ENCODE measurements around the gene C9.

GRCh38 chr5:39342460-39342859 lies 21.8 kb downstream of the C9 start:
- TF ChIP-seq ZNF610 (tag by site-specific recombination; IDR thresholded peaks at IDR 0.05; ENCODE audit: borderline replicate concordance) (no peak), ZNF239 (tag by site-specific recombination; IDR thresholded peaks at IDR 0.05) (no peak), ZBTB10 (tag by site-specific recombination; IDR thresholded peaks at IDR 0.05) (no peak), ZNF677 (tag by site-specific recombination; IDR thresholded peaks at IDR 0.05) (no peak), ZNF350 (tag by site-specific recombination; IDR thresholded peaks at IDR 0.05) (no peak), ZNF488 (tag by site-specific recombination; IDR thresholded peaks at IDR 0.05) (no peak), ZNF776 (tag by site-specific recombination; IDR thresholded peaks at IDR 0.05; ENCODE audit: borderline replicate concordance) (no peak), ZBTB49 (tag by site-specific recombination; IDR thresholded peaks at IDR 0.05; ENCODE audit: low read depth) (no peak), ZNF701 (tag by site-specific recombination; IDR thresholded peaks at IDR 0.05) (no peak), ZNF146 (tag by site-specific recombination; IDR thresholded peaks at IDR 0.05) (no peak), ZNF785 (tag by site-specific recombination; IDR thresholded peaks at IDR 0.05) (no peak)
- TF ChIP-seq, protein P1, sequence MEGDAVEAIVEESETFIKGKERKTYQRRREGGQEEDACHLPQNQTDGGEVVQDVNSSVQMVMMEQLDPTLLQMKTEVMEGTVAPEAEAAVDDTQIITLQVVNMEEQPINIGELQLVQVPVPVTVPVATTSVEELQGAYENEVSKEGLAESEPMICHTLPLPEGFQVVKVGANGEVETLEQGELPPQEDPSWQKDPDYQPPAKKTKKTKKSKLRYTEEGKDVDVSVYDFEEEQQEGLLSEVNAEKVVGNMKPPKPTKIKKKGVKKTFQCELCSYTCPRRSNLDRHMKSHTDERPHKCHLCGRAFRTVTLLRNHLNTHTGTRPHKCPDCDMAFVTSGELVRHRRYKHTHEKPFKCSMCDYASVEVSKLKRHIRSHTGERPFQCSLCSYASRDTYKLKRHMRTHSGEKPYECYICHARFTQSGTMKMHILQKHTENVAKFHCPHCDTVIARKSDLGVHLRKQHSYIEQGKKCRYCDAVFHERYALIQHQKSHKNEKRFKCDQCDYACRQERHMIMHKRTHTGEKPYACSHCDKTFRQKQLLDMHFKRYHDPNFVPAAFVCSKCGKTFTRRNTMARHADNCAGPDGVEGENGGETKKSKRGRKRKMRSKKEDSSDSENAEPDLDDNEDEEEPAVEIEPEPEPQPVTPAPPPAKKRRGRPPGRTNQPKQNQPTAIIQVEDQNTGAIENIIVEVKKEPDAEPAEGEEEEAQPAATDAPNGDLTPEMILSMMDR (tag by site-specific recombination; IDR thresholded peaks at IDR 0.05) = no peak
- TF ChIP-seq, protein P2, sequence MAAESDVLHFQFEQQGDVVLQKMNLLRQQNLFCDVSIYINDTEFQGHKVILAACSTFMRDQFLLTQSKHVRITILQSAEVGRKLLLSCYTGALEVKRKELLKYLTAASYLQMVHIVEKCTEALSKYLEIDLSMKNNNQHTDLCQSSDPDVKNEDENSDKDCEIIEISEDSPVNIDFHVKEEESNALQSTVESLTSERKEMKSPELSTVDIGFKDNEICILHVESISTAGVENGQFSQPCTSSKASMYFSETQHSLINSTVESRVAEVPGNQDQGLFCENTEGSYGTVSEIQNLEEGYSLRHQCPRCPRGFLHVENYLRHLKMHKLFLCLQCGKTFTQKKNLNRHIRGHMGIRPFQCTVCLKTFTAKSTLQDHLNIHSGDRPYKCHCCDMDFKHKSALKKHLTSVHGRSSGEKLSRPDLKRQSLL (tag by site-specific recombination; IDR thresholded peaks at IDR 0.05) = no peak
- TF ChIP-seq, protein P3, sequence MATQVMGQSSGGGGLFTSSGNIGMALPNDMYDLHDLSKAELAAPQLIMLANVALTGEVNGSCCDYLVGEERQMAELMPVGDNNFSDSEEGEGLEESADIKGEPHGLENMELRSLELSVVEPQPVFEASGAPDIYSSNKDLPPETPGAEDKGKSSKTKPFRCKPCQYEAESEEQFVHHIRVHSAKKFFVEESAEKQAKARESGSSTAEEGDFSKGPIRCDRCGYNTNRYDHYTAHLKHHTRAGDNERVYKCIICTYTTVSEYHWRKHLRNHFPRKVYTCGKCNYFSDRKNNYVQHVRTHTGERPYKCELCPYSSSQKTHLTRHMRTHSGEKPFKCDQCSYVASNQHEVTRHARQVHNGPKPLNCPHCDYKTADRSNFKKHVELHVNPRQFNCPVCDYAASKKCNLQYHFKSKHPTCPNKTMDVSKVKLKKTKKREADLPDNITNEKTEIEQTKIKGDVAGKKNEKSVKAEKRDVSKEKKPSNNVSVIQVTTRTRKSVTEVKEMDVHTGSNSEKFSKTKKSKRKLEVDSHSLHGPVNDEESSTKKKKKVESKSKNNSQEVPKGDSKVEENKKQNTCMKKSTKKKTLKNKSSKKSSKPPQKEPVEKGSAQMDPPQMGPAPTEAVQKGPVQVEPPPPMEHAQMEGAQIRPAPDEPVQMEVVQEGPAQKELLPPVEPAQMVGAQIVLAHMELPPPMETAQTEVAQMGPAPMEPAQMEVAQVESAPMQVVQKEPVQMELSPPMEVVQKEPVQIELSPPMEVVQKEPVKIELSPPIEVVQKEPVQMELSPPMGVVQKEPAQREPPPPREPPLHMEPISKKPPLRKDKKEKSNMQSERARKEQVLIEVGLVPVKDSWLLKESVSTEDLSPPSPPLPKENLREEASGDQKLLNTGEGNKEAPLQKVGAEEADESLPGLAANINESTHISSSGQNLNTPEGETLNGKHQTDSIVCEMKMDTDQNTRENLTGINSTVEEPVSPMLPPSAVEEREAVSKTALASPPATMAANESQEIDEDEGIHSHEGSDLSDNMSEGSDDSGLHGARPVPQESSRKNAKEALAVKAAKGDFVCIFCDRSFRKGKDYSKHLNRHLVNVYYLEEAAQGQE (tag by site-specific recombination; IDR thresholded peaks at IDR 0.05) = no peak

Measured in HEK293 (cell line).